HCT116 (cell line): ENCODE data around the gene VAMP2. TPM values are rescaled to one million over a fixed set of nuclear protein-coding genes. Genes with fewer than 3 reads are reported as not detected.

Experiments used
- ATAC-seq: fragments of 200-7000 bp; cut with Tn5 transposase; 2 replicates; pipeline ENCODE4 v1.9.1; 2020; ENCODE audit warnings: mild to moderate bottlenecking, moderate library complexity
- BruUV-seq: library from RNA; stranded (reverse); fragments of 400-500 nt; replicated peaks from 2 replicates; lab custom pipeline; 2021; lab: Mats Ljungman, UMichigan
- CTCF ChIA-PET: fragments of 300-600 bp; sonication (Branson Sonifier 250); formaldehyde crosslinking; loops from one replicate; lab custom pipeline; 2021; ENCODE audit warnings: antibody characterized with exemption; lab: Charles Lee
- POLR2A ChIA-PET: fragments of 300-600, 350-600 bp; sonication (Branson Sonifier 250); formaldehyde crosslinking; loops from one replicate; lab custom pipeline; 2021; ENCODE audit warnings: antibody characterized with exemption; lab: Charles Lee
- RAD21 ChIA-PET, 2 experiments: fragments of 300-600 bp; sonication (Branson Sonifier 250); formaldehyde crosslinking; loops; one replicate each; lab custom pipeline; 2023; ENCODE audit warnings: low total read pairs in 2 of 2; ENCODE audit not compliant: uncharacterized antibody in 2 of 2, unreplicated experiment in 2 of 2, low non-redundant PET in 1 of 2; lab: Charles Lee
- DNase-seq: peaks from one replicate; pipeline ENCODE4 v3.0.0-alpha.2; 2010; ENCODE audit warnings: low read depth, low spot score
- H2AFZ ChIP-seq: fragments of 200-600 bp; shearing (Covaris generic), sonication (generic); 2 replicates; pipeline ENCODE4 v1.6.1; 2017; ENCODE audit warnings: low read depth, mixed run types, mixed read lengths, antibody characterized with exemption, low read length; ENCODE audit not compliant: poor library complexity, severe bottlenecking
- H3K27ac ChIP-seq: 2 replicates; pipeline ENCODE4 v1.5.1; 2012; ENCODE audit warnings: low read depth, low read length
- H3K27me3 ChIP-seq: fragments of 200-600 bp; sonication (generic); 2 replicates; pipeline ENCODE4 v1.6.1; 2016; ENCODE audit warnings: mixed run types, low read length, mixed read lengths; ENCODE audit not compliant: insufficient read depth
- H3K36me3 ChIP-seq, 2 experiments: fragments of 200-500 bp in 1 of 2; fragments of 200-600 bp in 1 of 2; sonication (Bioruptor generic) in 1 of 2; sonication (generic) in 1 of 2; 2 replicates each; pipeline versions ENCODE4 v1.5.1 to v1.6.1; 2014 to 2016; ENCODE audit warnings: low read length in 2 of 2, inconsistent platforms in 1 of 2, mixed read lengths in 1 of 2, mixed run types in 1 of 2; ENCODE audit not compliant: insufficient read depth in 2 of 2, control insufficient read depth in 1 of 2
- H3K4me1 ChIP-seq, 2 experiments: fragments of 200-600 bp in 1 of 2; sonication (generic) in 1 of 2; 2 replicates each; pipeline versions ENCODE4 v1.5.1 to v1.6.1; 2012 to 2017; ENCODE audit warnings: low read length in 2 of 2, inconsistent platforms in 1 of 2, mild to moderate bottlenecking in 1 of 2, mixed read lengths in 1 of 2, mixed run types in 1 of 2, moderate library complexity in 1 of 2; ENCODE audit not compliant: insufficient read depth in 2 of 2, control insufficient read depth in 1 of 2
- H3K4me2 ChIP-seq: fragments of 200-600 bp; sonication (generic); 2 replicates; pipeline ENCODE4 v1.6.1; 2017; ENCODE audit warnings: mixed run types, low read length, mixed read lengths
- H3K4me3 ChIP-seq, 2 experiments: fragments of 200-600 bp in 1 of 2; sonication (generic) in 1 of 2; replicated peaks in 1 of 2; 2 replicates each; pipeline ENCODE4 v1.5.1; 2011 to 2016; ENCODE audit warnings: low read length in 2 of 2, control low read depth in 1 of 2, low read depth in 1 of 2, mild to moderate bottlenecking in 1 of 2, mixed read lengths in 1 of 2, mixed run types in 1 of 2
- H3K79me2 ChIP-seq: fragments of 200-600 bp; sonication (generic); 2 replicates; pipeline ENCODE4 v1.6.1; 2017; ENCODE audit warnings: mild to moderate bottlenecking, mixed run types, low read length, moderate library complexity, mixed read lengths; ENCODE audit not compliant: insufficient read depth
- H3K9ac ChIP-seq: fragments of 200-600 bp; sonication (generic); 2 replicates; pipeline ENCODE4 v1.6.1; 2016; ENCODE audit warnings: low read length, mixed read lengths
- H3K9me2 ChIP-seq: fragments of 200-600 bp; sonication (generic), shearing (Covaris generic); 2 replicates; pipeline ENCODE4 v1.6.1; 2017; ENCODE audit warnings: mixed run types, mild to moderate bottlenecking, moderate library complexity; ENCODE audit not compliant: insufficient read depth
- H3K9me3 ChIP-seq, 2 experiments: fragments of 200-500 bp in 1 of 2; fragments of 200-600 bp in 1 of 2; sonication (Bioruptor generic) in 1 of 2; sonication (generic) in 1 of 2; 2 replicates each; pipeline ENCODE4 v1.6.1; 2014 to 2017; ENCODE audit warnings: low read length in 2 of 2, mixed read lengths in 2 of 2, inconsistent platforms in 1 of 2, low read depth in 1 of 2, mild to moderate bottlenecking in 1 of 2, mixed run types in 1 of 2, moderate library complexity in 1 of 2; ENCODE audit not compliant: control insufficient read depth in 1 of 2, insufficient read depth in 1 of 2
- H4K20me1 ChIP-seq: fragments of 200-600 bp; sonication (generic), shearing (Covaris generic); 2 replicates; pipeline ENCODE4 v1.6.1; 2017; ENCODE audit warnings: mixed run types, mild to moderate bottlenecking, moderate library complexity; ENCODE audit not compliant: insufficient read depth
- ATF3 ChIP-seq: IDR thresholded peaks from 2 replicates; pipeline ENCODE4 v1.6.1; 2012
- CBX3 ChIP-seq: IDR thresholded peaks from 2 replicates; pipeline ENCODE4 v1.6.1; 2012; ENCODE audit warnings: low read depth
- CEBPB ChIP-seq: IDR thresholded peaks from 2 replicates; pipeline ENCODE4 v1.6.1; 2012; ENCODE audit warnings: low read depth
- CTCF ChIP-seq, 3 experiments: fragments of 200-600 bp in 1 of 3; sonication (generic) in 1 of 3; IDR thresholded peaks in 2 of 3; conservative IDR thresholded peaks in 1 of 3; 2 replicates each; pipeline ENCODE4 v1.5.1; 2012 to 2017; ENCODE audit warnings: low read depth in 2 of 3, low read length in 2 of 3, antibody characterized with exemption in 1 of 3, borderline replicate concordance in 1 of 3, control low read depth in 1 of 3, mild to moderate bottlenecking in 1 of 3, mixed read lengths in 1 of 3, mixed run types in 1 of 3, moderate library complexity in 1 of 3; ENCODE audit not compliant: insufficient read depth in 1 of 3
- EGR1 ChIP-seq: IDR thresholded peaks from 2 replicates; pipeline ENCODE4 v1.6.1; 2012; ENCODE audit warnings: low read depth
- ELF1 ChIP-seq: IDR thresholded peaks from 2 replicates; pipeline ENCODE4 v1.6.1; 2012; ENCODE audit warnings: low read depth, borderline replicate concordance
- EZH2 ChIP-seq: fragments of 200-600 bp; sonication (generic); IDR thresholded peaks from 2 replicates; pipeline ENCODE4 v1.6.1; 2017; ENCODE audit warnings: antibody characterized with exemption, mixed run types
- EZH2phosphoT487 ChIP-seq: fragments of 200-600 bp; IDR thresholded peaks from 2 replicates; pipeline ENCODE4 v1.6.1; 2018; ENCODE audit warnings: antibody characterized with exemption, borderline replicate concordance
- FOSL1 ChIP-seq: IDR thresholded peaks from 2 replicates; pipeline ENCODE4 v1.6.1; 2012; ENCODE audit warnings: low read depth
- JUND ChIP-seq: IDR thresholded peaks from 2 replicates; pipeline ENCODE4 v1.6.1; 2012
- MAX ChIP-seq: IDR thresholded peaks from 2 replicates; pipeline ENCODE4 v1.6.1; 2012
- POLR2A ChIP-seq: IDR thresholded peaks from 2 replicates; pipeline ENCODE4 v1.7.0; 2011; ENCODE audit warnings: borderline replicate concordance; ENCODE audit not compliant: insufficient read depth, insufficient read length; ENCODE audit errors: extremely low read depth
- POLR2AphosphoS5 ChIP-seq: IDR thresholded peaks from 2 replicates; pipeline ENCODE4 v1.6.1; 2011; ENCODE audit warnings: mild to moderate bottlenecking, low read depth, low read length, moderate library complexity
- RAD21 ChIP-seq: IDR thresholded peaks from 2 replicates; pipeline ENCODE4 v1.6.1; 2012; ENCODE audit warnings: low read depth, mild to moderate bottlenecking
- SIN3A ChIP-seq: IDR thresholded peaks from 2 replicates; pipeline ENCODE4 v1.6.1; 2012; ENCODE audit warnings: low read depth
- SP1 ChIP-seq: IDR thresholded peaks from 2 replicates; pipeline ENCODE4 v1.6.1; 2012; ENCODE audit warnings: low read depth
- SRF ChIP-seq: IDR thresholded peaks from 2 replicates; pipeline ENCODE4 v1.6.1; 2012; ENCODE audit warnings: low read depth
- TCF7L2 ChIP-seq: IDR thresholded peaks from 2 replicates; pipeline ENCODE4 v1.7.0; 2011; ENCODE audit warnings: borderline replicate concordance, inconsistent platforms; ENCODE audit not compliant: insufficient read depth, insufficient read length; ENCODE audit errors: extremely low read depth
- YY1 ChIP-seq: IDR thresholded peaks from 2 replicates; pipeline ENCODE4 v1.6.1; 2011; ENCODE audit warnings: low read length, low read depth, moderate library complexity, mild to moderate bottlenecking; ENCODE audit not compliant: insufficient replicate concordance; ENCODE audit errors: extremely low read depth
- ZBTB33 ChIP-seq: IDR thresholded peaks from 2 replicates; pipeline ENCODE4 v1.6.1; 2011; ENCODE audit warnings: mild to moderate bottlenecking, low read length, moderate library complexity; ENCODE audit not compliant: insufficient replicate concordance; ENCODE audit errors: extremely low read depth
- ZFX ChIP-seq: fragments of 450-650 bp; IDR thresholded peaks from 2 replicates; pipeline ENCODE4 v1.6.1; 2017
- ZNF274 ChIP-seq: fragments of 200-500 bp; sonication (Bioruptor generic); IDR thresholded peaks from 2 replicates; pipeline ENCODE4 v1.6.1; 2014; ENCODE audit warnings: mild to moderate bottlenecking, low read depth, low read length, inconsistent platforms
- intact Hi-C: fragments of 100-400 bp; cut with micrococcal nuclease; formaldehyde crosslinking; loops from 2 replicates; pipeline ENCODE4 v1.10.0; 2022
- total RNA-seq: library from RNA; stranded (reverse); gene quantifications from one replicate; pipeline ENCODE4 v1.2.1, GENCODE V29; 2021; ENCODE audit not compliant: unreplicated experiment

The VAMP2 gene
- total RNA-seq, 1 experiment from 2014 or later = 35.9 TPM

- Histone ChIP-seq H4K20me1 (peaks cover 3% of the 10 kb centered on the region; the same call in 1 of the 2 replicates), H3K27ac (peak overlapping the region; percentile 57), H3K36me3 (no peaks in the 10 kb centered on the region), H3K27me3 (no peaks in the 10 kb centered on the region), H3K9ac (peak overlapping the region; percentile 51), H3K9me3 (no peaks in the 10 kb centered on the region), H3K9me2 (no peaks in the 10 kb centered on the region), H3K4me1 (peaks cover 30 to 81% of the 10 kb centered on the region in 2 experiments), H3K4me3 (peak overlapping the region; percentile 52 to 61), H3K4me2 (peak overlapping the region; percentile 92), H2AFZ (peak overlapping the region; percentile 66), H3K79me2 (no peaks in the 10 kb centered on the region)
- intact Hi-C loops = loop anchor here (2.0 to 10.0 kb wide), 3 partner anchors 17 to 263 kb away; partner anchors contain the start of gene RPL26
- peak; percentile 51 for DNase-seq
- ChIA-PET RAD21 (interaction anchor here (0.6 to 1.2 kb wide), 2 partner anchors 49 to 93 kb away, joined by 3 read pairs; no protein-coding TSS in a partner anchor), POLR2A (interaction anchor here (0.6 to 2.5 kb wide), 5 partner anchors 11 to 182 kb away, joined by 3 to 13 read pairs (median 4); partner anchors contain the start of gene SLC25A35), CTCF (interaction anchor here (0.6 to 1.1 kb wide), 7 partner anchors 11 to 624 kb away, joined by 3 to 5 read pairs (median 3); no protein-coding TSS in a partner anchor)
- BruUV-seq = no TSS peak
- peak; percentile 43 for ATAC-seq
- TF ChIP-seq JUND (no peak), ATF3 (no peak), CTCF (IDR thresholded peaks at IDR 0.05 in 2 of 3, conservative IDR thresholded peaks at IDR 0.05 in 1 of 3; ENCODE audit: borderline replicate concordance in 1 of 3, insufficient read depth in 1 of 3, low read depth in 2 of 3, low read length in 2 of 3) (peak; percentile 59 to 70 (median 60); a peak in 5 of 6 replicates), SIN3A (no peak), SP1 (no peak), CBX3 (no peak), POLR2A (no peak), SRF (no peak), FOSL1 (no peak), TCF7L2 (peak; percentile 38), RAD21 (peak; percentile 91), ZNF274 (no peak), YY1 (no peak), POLR2AphosphoS5 (no peak), ZFX (peak; percentile 45; the same call in 1 of the 2 replicates), MAX (no peak), EZH2phosphoT487 (no peak), CEBPB (no peak), EZH2 (no peak), ELF1 (no peak), ZBTB33 (no peak), EGR1 (no peak)
Measured at GRCh38 chr17:8121681-8122421, 40.9 kb downstream of the VAMP2 start.
